ENCODE data around the gene DUSP9.

The DUSP9 gene

GRCh38 chrX:153647461-153648357 lies 706 bp downstream of the DUSP9 start:
- no peak overlapping the region for H3K9ac ChIP-seq (ENCODE audit: low read length in 5 of 5)
- no peaks in the 10 kb centered on the region for H3K36me3 ChIP-seq (ENCODE audit: control insufficient read depth in 5 of 5, insufficient read depth in 5 of 5, low read length in 5 of 5)
- peaks cover 0 to 9% (median 0%) of the 10 kb centered on the region in 5 donors for H3K9me3 ChIP-seq (ENCODE audit: control insufficient read depth in 5 of 5, low read length in 5 of 5)
- no peak overlapping the region for H3K27ac ChIP-seq (ENCODE audit: low read depth, low read length)
- no peak overlapping the region for H3K4me3 ChIP-seq (ENCODE audit: low read depth in 1 of 5, low read length in 5 of 5)
- H3K4me1 ChIP-seq (ENCODE audit: control insufficient read depth in 5 of 5, insufficient read depth in 5 of 5, low read length in 5 of 5): peaks cover 0 to 27% (median 19%) of the 10 kb centered on the region in 5 donors
- H3K27me3 ChIP-seq (ENCODE audit: control insufficient read depth in 5 of 5, insufficient read depth in 4 of 5, low read length in 5 of 5): peaks cover 23 to 69% (median 60%) of the 10 kb centered on the region in 5 donors

GRCh38 chrX:153648358-153649177 lies 1.6 kb downstream of the DUSP9 start:
- Histone ChIP-seq H3K27ac (ENCODE audit: low read depth, low read length) (no peak overlapping the region), H3K27me3 (ENCODE audit: control insufficient read depth in 5 of 5, insufficient read depth in 4 of 5, low read length in 5 of 5) (peaks cover 17 to 63% (median 51%) of the 10 kb centered on the region in 5 donors), H3K4me1 (ENCODE audit: control insufficient read depth in 5 of 5, insufficient read depth in 5 of 5, low read length in 5 of 5) (peaks cover 0 to 23% (median 14%) of the 10 kb centered on the region in 5 donors)

GRCh38 chrX:153649178-153649914 lies 2.3 kb downstream of the DUSP9 start:
- no peaks in the 10 kb centered on the region for H3K36me3 ChIP-seq (ENCODE audit: control insufficient read depth in 5 of 5, insufficient read depth in 5 of 5, low read length in 5 of 5)
- peaks cover 3 to 18% (median 8%) of the 10 kb centered on the region in 5 donors for H3K9me3 ChIP-seq (ENCODE audit: control insufficient read depth in 5 of 5, low read length in 5 of 5)
- no peak overlapping the region for H3K9ac ChIP-seq (ENCODE audit: low read length in 5 of 5)
- no peak overlapping the region for H3K27ac ChIP-seq (ENCODE audit: low read depth, low read length)
- no peak overlapping the region for H3K4me3 ChIP-seq (ENCODE audit: low read depth in 1 of 5, low read length in 5 of 5)
- H3K27me3 ChIP-seq (ENCODE audit: control insufficient read depth in 5 of 5, insufficient read depth in 4 of 5, low read length in 5 of 5): peaks cover 17 to 59% (median 48%) of the 10 kb centered on the region in 5 donors
- H3K4me1 ChIP-seq (ENCODE audit: control insufficient read depth in 5 of 5, insufficient read depth in 5 of 5, low read length in 5 of 5): peaks cover 0 to 17% (median 11%) of the 10 kb centered on the region in 5 donors

More at GRCh38 chrX:153648358-153649177, 1.6 kb downstream of the DUSP9 start:
- H3K4me3 ChIP-seq (ENCODE audit: low read depth in 1 of 5, low read length in 5 of 5): no peak overlapping the region
- peaks cover 0 to 11% (median under 1%) of the 10 kb centered on the region in 5 donors for H3K9me3 ChIP-seq (ENCODE audit: control insufficient read depth in 5 of 5, low read length in 5 of 5)
- no peak overlapping the region for H3K9ac ChIP-seq (ENCODE audit: low read length in 5 of 5)
- H3K36me3 ChIP-seq (ENCODE audit: control insufficient read depth in 5 of 5, insufficient read depth in 5 of 5, low read length in 5 of 5): no peaks in the 10 kb centered on the region

DNA sequence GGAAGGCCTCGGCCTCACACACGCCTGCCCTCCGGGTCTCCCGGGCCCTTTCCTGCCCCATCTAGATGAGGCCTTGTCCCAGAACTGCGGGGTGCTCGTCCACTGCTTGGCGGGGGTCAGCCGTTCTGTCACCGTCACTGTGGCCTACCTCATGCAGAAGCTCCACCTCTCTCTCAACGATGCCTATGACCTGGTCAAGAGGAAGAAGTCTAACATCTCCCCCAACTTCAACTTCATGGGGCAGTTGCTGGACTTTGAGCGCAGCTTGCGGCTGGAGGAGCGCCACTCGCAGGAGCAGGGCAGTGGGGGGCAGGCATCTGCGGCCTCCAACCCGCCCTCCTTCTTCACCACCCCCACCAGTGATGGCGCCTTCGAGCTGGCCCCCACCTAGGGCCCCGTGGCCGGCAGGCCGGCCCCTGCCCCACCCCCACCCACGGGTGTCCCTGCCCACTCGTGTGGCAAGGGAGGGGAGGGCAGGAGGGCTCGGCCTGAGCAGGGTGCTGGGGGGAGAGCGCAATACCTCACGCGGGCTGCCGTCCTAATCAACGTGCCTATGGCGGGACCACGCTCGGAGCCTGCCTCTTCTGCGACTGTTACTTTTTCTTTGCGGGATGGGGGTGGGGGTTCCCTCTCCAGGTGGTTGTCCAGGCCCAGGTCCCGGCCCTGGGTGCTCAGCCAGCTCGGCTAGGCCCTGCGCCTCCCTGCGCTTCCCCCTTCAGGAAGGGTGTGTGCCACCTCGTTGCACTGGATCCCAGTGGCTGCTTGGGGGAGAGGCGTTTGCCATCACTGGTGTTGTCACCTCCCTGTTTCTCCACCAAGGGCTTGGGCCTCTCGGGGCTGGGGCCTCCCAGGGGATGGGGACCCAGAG lies 3.1 kb downstream of the DUSP9 start:
- Histone ChIP-seq H3K4me3 (ENCODE audit: low read depth in 1 of 5, low read length in 5 of 5) (no peak overlapping the region), H3K9ac (ENCODE audit: low read length in 5 of 5) (no peak overlapping the region), H3K27me3 (ENCODE audit: control insufficient read depth in 5 of 5, insufficient read depth in 4 of 5, low read length in 5 of 5) (peaks cover 17 to 52% (median 40%) of the 10 kb centered on the region in 5 donors), H3K36me3 (ENCODE audit: control insufficient read depth in 5 of 5, insufficient read depth in 5 of 5, low read length in 5 of 5) (no peaks in the 10 kb centered on the region), H3K4me1 (ENCODE audit: control insufficient read depth in 5 of 5, insufficient read depth in 5 of 5, low read length in 5 of 5) (peaks cover 0 to 14% (median 8%) of the 10 kb centered on the region in 5 donors), H3K9me3 (ENCODE audit: control insufficient read depth in 5 of 5, low read length in 5 of 5) (peaks cover 3 to 19% (median 9%) of the 10 kb centered on the region in 5 donors), H3K27ac (ENCODE audit: low read depth, low read length) (no peak overlapping the region)

DNA sequence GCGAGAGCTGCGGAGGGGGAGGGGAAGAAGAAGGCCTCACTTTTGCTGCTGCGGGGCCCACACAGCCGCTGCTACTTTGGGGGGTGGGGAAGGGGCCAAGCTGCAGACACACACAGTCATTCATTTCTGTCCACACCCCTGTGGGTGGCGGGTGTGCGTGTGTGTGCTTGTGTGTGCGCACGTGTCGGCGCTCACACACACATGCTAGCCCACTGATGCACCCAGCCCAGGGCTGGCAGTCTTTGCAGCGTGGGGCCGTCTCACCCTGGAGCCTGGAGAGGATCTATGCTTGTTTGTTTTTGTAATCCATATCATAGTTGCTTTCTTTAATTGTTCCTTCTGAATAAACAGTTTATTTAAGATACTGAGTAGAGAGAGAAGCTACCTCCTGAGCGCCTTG lies 4.0 kb downstream of the DUSP9 start:
- H3K27ac ChIP-seq (ENCODE audit: low read depth, low read length): no peak overlapping the region
- no peak overlapping the region for H3K9ac ChIP-seq (ENCODE audit: low read length in 5 of 5)
- H3K4me3 ChIP-seq (ENCODE audit: low read depth in 1 of 5, low read length in 5 of 5): no peak overlapping the region
- H3K4me1 ChIP-seq (ENCODE audit: control insufficient read depth in 5 of 5, insufficient read depth in 5 of 5, low read length in 5 of 5): peaks cover 0 to 14% (median 8%) of the 10 kb centered on the region in 5 donors
- H3K27me3 ChIP-seq (ENCODE audit: control insufficient read depth in 5 of 5, insufficient read depth in 4 of 5, low read length in 5 of 5): peaks cover 17 to 44% (median 32%) of the 10 kb centered on the region in 5 donors
- no peaks in the 10 kb centered on the region for H3K36me3 ChIP-seq (ENCODE audit: control insufficient read depth in 5 of 5, insufficient read depth in 5 of 5, low read length in 5 of 5)
- peaks cover 3 to 15% (median 9%) of the 10 kb centered on the region in 5 donors for H3K9me3 ChIP-seq (ENCODE audit: control insufficient read depth in 5 of 5, low read length in 5 of 5)

DNA sequence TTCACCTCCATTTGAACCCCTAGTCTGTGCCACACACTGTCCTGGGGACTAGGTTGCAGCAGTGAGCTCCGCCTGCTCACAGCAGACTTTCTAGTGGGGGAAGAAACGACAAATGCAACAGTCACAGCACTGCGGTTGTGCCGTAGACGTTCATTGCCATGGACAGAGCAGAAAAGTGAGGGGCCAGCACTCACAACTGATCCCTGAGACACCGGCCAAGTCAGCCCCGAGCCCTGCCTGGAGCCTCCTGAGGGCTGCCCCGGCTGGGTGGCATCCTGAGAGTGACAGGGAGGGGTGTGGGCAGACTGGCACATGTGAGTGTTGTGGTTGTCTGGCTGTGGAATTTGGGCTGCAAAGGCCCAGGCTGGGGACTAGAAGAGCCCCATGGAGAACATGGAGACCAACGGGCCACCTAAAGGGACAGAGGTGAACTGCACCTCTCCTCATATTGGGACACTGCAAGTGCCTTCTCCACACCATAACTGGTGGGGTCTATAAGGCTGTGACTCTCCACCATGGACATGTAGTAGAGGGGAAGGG lies 4.6 kb downstream of the DUSP9 start:
- peaks cover 14 to 37% (median 27%) of the 10 kb centered on the region in 5 donors for H3K27me3 ChIP-seq (ENCODE audit: control insufficient read depth in 5 of 5, insufficient read depth in 4 of 5, low read length in 5 of 5)
- H3K9ac ChIP-seq (ENCODE audit: low read length in 5 of 5): no peak overlapping the region

DNA sequence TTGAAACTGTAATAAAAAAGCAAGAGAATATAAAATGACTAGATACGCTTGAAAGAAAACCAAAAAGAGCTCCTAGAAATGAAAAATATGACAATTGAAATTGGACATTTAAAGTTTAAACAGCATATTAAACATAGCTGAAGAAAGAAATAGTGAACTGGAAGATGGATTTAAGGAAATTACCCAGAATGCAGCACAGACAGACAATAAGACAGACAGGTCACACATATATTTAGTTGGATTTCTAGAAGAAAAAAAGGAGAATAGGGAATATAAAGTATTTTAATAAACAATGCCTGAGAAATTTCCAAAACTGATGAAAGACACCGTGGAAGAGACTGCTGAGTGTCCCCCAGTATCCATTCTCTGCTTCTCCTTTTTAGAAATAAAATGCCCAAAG lies 6.6 kb downstream of the DUSP9 start:
- peaks cover 6 to 26% (median 22%) of the 10 kb centered on the region in 5 donors for H3K27me3 ChIP-seq (ENCODE audit: control insufficient read depth in 5 of 5, insufficient read depth in 4 of 5, low read length in 5 of 5)
- peaks cover 3 to 13% (median 9%) of the 10 kb centered on the region in 5 donors for H3K9me3 ChIP-seq (ENCODE audit: control insufficient read depth in 5 of 5, low read length in 5 of 5)
- H3K9ac ChIP-seq (ENCODE audit: low read length in 5 of 5): no peak overlapping the region
- no peak overlapping the region for H3K4me3 ChIP-seq (ENCODE audit: low read depth in 1 of 5, low read length in 5 of 5)
- H3K4me1 ChIP-seq (ENCODE audit: control insufficient read depth in 5 of 5, insufficient read depth in 5 of 5, low read length in 5 of 5): no peaks in the 10 kb centered on the region
- H3K27ac ChIP-seq (ENCODE audit: low read depth, low read length): no peak overlapping the region
- no peaks in the 10 kb centered on the region for H3K36me3 ChIP-seq (ENCODE audit: control insufficient read depth in 5 of 5, insufficient read depth in 5 of 5, low read length in 5 of 5)

More for the DNA sequence above, 4.6 kb downstream of the DUSP9 start:
- peaks cover 0 to 12% (median 8%) of the 10 kb centered on the region in 5 donors for H3K4me1 ChIP-seq (ENCODE audit: control insufficient read depth in 5 of 5, insufficient read depth in 5 of 5, low read length in 5 of 5)
- no peaks in the 10 kb centered on the region for H3K36me3 ChIP-seq (ENCODE audit: control insufficient read depth in 5 of 5, insufficient read depth in 5 of 5, low read length in 5 of 5)
- no peak overlapping the region for H3K27ac ChIP-seq (ENCODE audit: low read depth, low read length)
- H3K9me3 ChIP-seq (ENCODE audit: control insufficient read depth in 5 of 5, low read length in 5 of 5): peaks cover 3 to 13% (median 9%) of the 10 kb centered on the region in 5 donors
- no peak overlapping the region for H3K4me3 ChIP-seq (ENCODE audit: low read depth in 1 of 5, low read length in 5 of 5)

DNA sequence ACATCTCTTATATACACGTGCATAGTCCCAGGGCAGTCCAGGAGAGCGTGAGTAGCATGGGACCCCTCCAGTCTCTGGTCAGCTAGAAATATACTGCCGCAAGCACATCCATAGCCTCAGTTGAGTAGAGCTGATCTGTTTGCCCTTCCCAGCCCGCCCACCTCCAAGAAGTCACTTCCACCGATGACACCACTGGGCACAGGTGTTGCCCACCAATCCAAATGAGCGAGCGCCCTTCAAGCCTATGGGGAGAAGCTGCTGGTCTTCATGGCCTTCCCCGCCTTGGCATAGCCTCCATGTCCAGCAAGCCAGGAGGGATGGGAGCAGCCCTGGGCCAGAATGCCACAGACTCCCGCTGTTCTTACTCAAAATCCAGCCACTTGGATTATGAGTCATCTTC lies 10.2 kb downstream of the DUSP9 start:
- H3K9me3 ChIP-seq (ENCODE audit: control insufficient read depth in 5 of 5, low read length in 5 of 5): peaks cover 3 to 13% (median 9%) of the 10 kb centered on the region in 5 donors
- no peaks in the 10 kb centered on the region for H3K4me1 ChIP-seq (ENCODE audit: control insufficient read depth in 5 of 5, insufficient read depth in 5 of 5, low read length in 5 of 5)
- no peak overlapping the region for H3K4me3 ChIP-seq (ENCODE audit: low read depth in 1 of 5, low read length in 5 of 5)
- H3K27ac ChIP-seq (ENCODE audit: low read depth, low read length): no peak overlapping the region
- peaks cover 0 to 11% (median 4%) of the 10 kb centered on the region in 5 donors for H3K27me3 ChIP-seq (ENCODE audit: control insufficient read depth in 5 of 5, insufficient read depth in 4 of 5, low read length in 5 of 5)
- H3K9ac ChIP-seq (ENCODE audit: low read length in 5 of 5): no peak overlapping the region
- no peaks in the 10 kb centered on the region for H3K36me3 ChIP-seq (ENCODE audit: control insufficient read depth in 5 of 5, insufficient read depth in 5 of 5, low read length in 5 of 5)
